ENCODE measurements around the gene POLR2J.
"Not testable (repeated sequence)": the region's sequence is repeated elsewhere in the genome, so short reads cannot be mapped to it uniquely, and the experiment has no call there.

POLR2J gene

GRCh38 chr7:102511860-102512522 is 33.3 kb upstream of the POLR2J start:
- H3K4me1 ChIP-seq (ENCODE audit: control insufficient read depth, insufficient read depth, low read length); H3K9me3 ChIP-seq (ENCODE audit: control insufficient read depth, low read length); DNase-seq (ENCODE audit: low read depth); H3K36me3 ChIP-seq (ENCODE audit: control insufficient read depth, insufficient read depth, low read length, severe bottlenecking); H3K9ac ChIP-seq (ENCODE audit: low read length); H3K4me3 ChIP-seq (ENCODE audit: low read length); H3K27me3 ChIP-seq (replicated peaks; ENCODE audit: control insufficient read depth, insufficient read depth, low read length): not testable (repeated sequence)

GRCh38 chr7:102510575-102510974 is 31.9 kb upstream of the POLR2J start:
- H3K27me3 ChIP-seq (replicated peaks; ENCODE audit: control insufficient read depth, insufficient read depth, low read length); H3K4me3 ChIP-seq (ENCODE audit: low read length); H3K36me3 ChIP-seq (ENCODE audit: control insufficient read depth, insufficient read depth, low read length, severe bottlenecking); H3K9me3 ChIP-seq (ENCODE audit: control insufficient read depth, low read length); H3K9ac ChIP-seq (ENCODE audit: low read length); DNase-seq (ENCODE audit: low read depth); H3K4me1 ChIP-seq (ENCODE audit: control insufficient read depth, insufficient read depth, low read length): not testable (repeated sequence)

- H3K9ac ChIP-seq (ENCODE audit: low read length); H3K36me3 ChIP-seq (ENCODE audit: control insufficient read depth, insufficient read depth, low read length, severe bottlenecking); DNase-seq (ENCODE audit: low read depth); H3K9me3 ChIP-seq (ENCODE audit: control insufficient read depth, low read length); H3K4me3 ChIP-seq (ENCODE audit: low read length); H3K4me1 ChIP-seq (ENCODE audit: control insufficient read depth, insufficient read depth, low read length); H3K27me3 ChIP-seq (replicated peaks; ENCODE audit: control insufficient read depth, insufficient read depth, low read length): not testable (repeated sequence)
Observed at GRCh38 chr7:102507410-102508088, 28.8 kb upstream of the POLR2J start.

- H3K4me3 ChIP-seq (ENCODE audit: low read length); H3K36me3 ChIP-seq (ENCODE audit: control insufficient read depth, insufficient read depth, low read length, severe bottlenecking); H3K9ac ChIP-seq (ENCODE audit: low read length); H3K9me3 ChIP-seq (ENCODE audit: control insufficient read depth, low read length); H3K27me3 ChIP-seq (replicated peaks; ENCODE audit: control insufficient read depth, insufficient read depth, low read length); DNase-seq (ENCODE audit: low read depth); H3K4me1 ChIP-seq (ENCODE audit: control insufficient read depth, insufficient read depth, low read length): not testable (repeated sequence)
Observed at GRCh38 chr7:102505298-102506185, 26.8 kb upstream of the POLR2J start.

- H3K9me3 ChIP-seq (ENCODE audit: control insufficient read depth, low read length); H3K4me1 ChIP-seq (ENCODE audit: control insufficient read depth, insufficient read depth, low read length); DNase-seq (ENCODE audit: low read depth); H3K9ac ChIP-seq (ENCODE audit: low read length); H3K36me3 ChIP-seq (ENCODE audit: control insufficient read depth, insufficient read depth, low read length, severe bottlenecking); H3K4me3 ChIP-seq (ENCODE audit: low read length); H3K27me3 ChIP-seq (replicated peaks; ENCODE audit: control insufficient read depth, insufficient read depth, low read length): not testable (repeated sequence)
Observed at GRCh38 chr7:102503141-102503540, 24.4 kb upstream of the POLR2J start.

- not testable (repeated sequence) for H3K4me1 ChIP-seq (ENCODE audit: control insufficient read depth, insufficient read depth, low read length); H3K9me3 ChIP-seq (ENCODE audit: control insufficient read depth, low read length); H3K36me3 ChIP-seq (ENCODE audit: control insufficient read depth, insufficient read depth, low read length, severe bottlenecking); H3K27me3 ChIP-seq (replicated peaks; ENCODE audit: control insufficient read depth, insufficient read depth, low read length); H3K9ac ChIP-seq (ENCODE audit: low read length); DNase-seq (ENCODE audit: low read depth); H3K4me3 ChIP-seq (ENCODE audit: low read length)
Observed at GRCh38 chr7:102498321-102498720, 19.6 kb upstream of the POLR2J start.

- H3K9me3 ChIP-seq (ENCODE audit: control insufficient read depth, low read length); H3K4me3 ChIP-seq (ENCODE audit: low read length); DNase-seq (ENCODE audit: low read depth); H3K36me3 ChIP-seq (ENCODE audit: control insufficient read depth, insufficient read depth, low read length, severe bottlenecking); H3K4me1 ChIP-seq (ENCODE audit: control insufficient read depth, insufficient read depth, low read length); H3K9ac ChIP-seq (ENCODE audit: low read length); H3K27me3 ChIP-seq (replicated peaks; ENCODE audit: control insufficient read depth, insufficient read depth, low read length): not testable (repeated sequence)
Observed at GRCh38 chr7:102497308-102497707, 18.6 kb upstream of the POLR2J start.

GRCh38 chr7:102496861-102497260 is 18.1 kb upstream of the POLR2J start:
- not testable (repeated sequence) for H3K36me3 ChIP-seq (ENCODE audit: control insufficient read depth, insufficient read depth, low read length, severe bottlenecking); DNase-seq (ENCODE audit: low read depth); H3K4me3 ChIP-seq (ENCODE audit: low read length); H3K9me3 ChIP-seq (ENCODE audit: control insufficient read depth, low read length); H3K27me3 ChIP-seq (replicated peaks; ENCODE audit: control insufficient read depth, insufficient read depth, low read length); H3K4me1 ChIP-seq (ENCODE audit: control insufficient read depth, insufficient read depth, low read length); H3K9ac ChIP-seq (ENCODE audit: low read length)

GRCh38 chr7:102494473-102495149 is 15.9 kb upstream of the POLR2J start:
- not testable (repeated sequence) for H3K4me1 ChIP-seq (ENCODE audit: control insufficient read depth, insufficient read depth, low read length); H3K36me3 ChIP-seq (ENCODE audit: control insufficient read depth, insufficient read depth, low read length, severe bottlenecking); DNase-seq (ENCODE audit: low read depth); H3K9ac ChIP-seq (ENCODE audit: low read length); H3K4me3 ChIP-seq (ENCODE audit: low read length); H3K27me3 ChIP-seq (replicated peaks; ENCODE audit: control insufficient read depth, insufficient read depth, low read length); H3K9me3 ChIP-seq (ENCODE audit: control insufficient read depth, low read length)

- not testable (repeated sequence) for H3K36me3 ChIP-seq (ENCODE audit: control insufficient read depth, insufficient read depth, low read length, severe bottlenecking); DNase-seq (ENCODE audit: low read depth); H3K27me3 ChIP-seq (replicated peaks; ENCODE audit: control insufficient read depth, insufficient read depth, low read length)
Observed at GRCh38 chr7:102494026-102494425, 15.3 kb upstream of the POLR2J start.

More at GRCh38 chr7:102494026-102494425, 15.3 kb upstream of the POLR2J start:
- not testable (repeated sequence) for H3K9ac ChIP-seq (ENCODE audit: low read length); H3K4me3 ChIP-seq (ENCODE audit: low read length); H3K9me3 ChIP-seq (ENCODE audit: control insufficient read depth, low read length); H3K4me1 ChIP-seq (ENCODE audit: control insufficient read depth, insufficient read depth, low read length)

Data from adipocyte (in vitro differentiated cells).